Ammon's horn (tissue), 1 donor: ENCODE measurements around the gene TF.

ENCODE experiments used
- DNase-seq: peaks from one replicate; pipeline ENCODE4 v3.0.0-alpha.2; 2016; ENCODE audit warnings: low spot score

The TF gene

DNA sequence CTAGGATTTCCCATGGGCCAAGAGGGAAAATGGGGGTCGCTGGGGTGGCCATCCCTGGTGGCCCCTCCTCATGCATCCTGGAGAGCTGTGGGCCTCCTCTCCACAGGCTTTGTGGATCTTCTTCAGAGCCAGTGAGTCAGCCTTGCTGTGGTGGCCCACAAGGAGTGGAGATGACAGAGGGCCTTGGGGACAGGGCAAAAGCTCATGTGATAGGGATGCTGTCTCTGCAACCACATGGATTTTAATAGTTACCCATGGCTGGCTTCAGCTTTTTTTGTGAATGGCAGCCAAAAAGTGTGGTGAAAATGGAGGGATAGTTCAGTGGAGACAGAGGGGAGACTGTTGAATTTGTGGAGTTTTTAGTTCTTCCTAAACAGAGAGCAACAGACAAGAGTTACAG lies 1.2 kb downstream of the TF start:
- no peak for DNase-seq

DNA sequence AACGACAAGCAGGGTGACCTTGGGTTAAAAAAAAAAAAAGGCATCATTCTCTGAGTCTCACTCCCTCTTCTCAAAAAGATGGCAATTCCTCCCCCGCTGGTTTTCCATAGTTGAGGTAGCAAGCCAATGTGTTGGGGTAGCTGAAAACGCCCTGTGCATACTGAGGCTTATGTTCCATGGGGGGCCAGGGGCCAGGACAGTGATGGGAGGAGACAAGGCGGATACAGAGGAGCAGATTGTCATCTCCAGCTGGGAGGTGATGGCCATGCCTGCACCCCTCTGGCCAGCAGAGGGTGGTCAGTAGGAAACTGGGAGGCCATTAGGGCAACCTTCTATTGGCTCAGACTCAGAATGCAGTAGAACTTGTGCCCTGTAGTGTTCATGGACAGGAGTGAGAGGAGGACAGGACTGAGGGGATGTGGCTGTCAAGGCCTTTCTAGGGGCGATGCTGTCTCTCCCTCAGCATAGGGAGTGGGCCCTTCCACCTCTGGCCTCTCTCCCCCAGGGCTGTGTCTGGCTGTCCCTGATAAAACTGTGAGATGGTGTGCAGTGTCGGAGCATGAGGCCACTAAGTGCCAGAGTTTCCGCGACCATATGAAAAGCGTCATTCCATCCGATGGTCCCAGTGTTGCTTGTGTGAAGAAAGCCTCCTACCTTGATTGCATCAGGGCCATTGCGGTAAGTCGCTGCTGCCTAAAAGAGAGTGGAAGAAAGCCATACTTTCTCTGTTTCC lies 1.9 kb downstream of the TF start:
- peak; percentile 49 for DNase-seq

DNA sequence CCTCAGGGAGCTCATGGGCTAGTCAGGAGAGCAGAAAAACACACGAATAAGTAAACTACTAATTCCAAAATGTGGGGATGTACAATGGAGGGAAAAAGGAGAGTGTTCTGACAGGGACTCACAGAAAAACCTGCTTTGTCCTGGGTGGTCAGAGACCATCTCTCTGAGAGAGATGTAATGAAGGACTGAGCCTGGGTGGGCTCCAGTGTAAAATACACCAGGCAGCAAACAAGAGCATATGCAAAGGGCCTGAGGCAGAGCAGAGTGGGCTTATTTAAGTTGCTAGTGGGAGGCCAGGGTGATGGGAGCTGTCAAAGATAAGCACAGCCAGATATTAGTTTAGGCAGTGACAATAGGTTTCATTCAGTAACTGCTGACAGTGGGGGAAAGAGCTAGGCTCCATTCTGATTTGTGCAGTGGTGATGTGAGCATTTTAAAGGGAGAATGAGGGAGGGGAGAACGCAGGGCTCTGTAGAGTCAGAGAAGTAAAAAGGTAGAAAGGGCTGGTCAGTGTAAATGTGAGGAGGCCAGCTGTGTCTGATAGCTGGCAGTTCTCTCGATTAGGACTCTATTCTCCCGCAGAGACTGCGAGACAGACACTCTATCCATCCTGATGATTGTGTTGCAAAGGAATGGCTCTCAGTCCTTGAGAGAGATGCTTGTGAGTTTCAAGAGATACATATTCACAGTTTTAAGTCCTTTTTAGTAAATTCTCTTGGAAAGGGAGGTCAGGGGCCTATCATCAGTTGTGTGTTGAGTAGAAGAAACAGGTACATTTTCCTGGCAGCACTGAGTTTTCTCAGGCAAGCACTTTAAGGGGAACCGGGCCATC lies 3.5 kb downstream of the TF start:
- no peak for DNase-seq

DNA sequence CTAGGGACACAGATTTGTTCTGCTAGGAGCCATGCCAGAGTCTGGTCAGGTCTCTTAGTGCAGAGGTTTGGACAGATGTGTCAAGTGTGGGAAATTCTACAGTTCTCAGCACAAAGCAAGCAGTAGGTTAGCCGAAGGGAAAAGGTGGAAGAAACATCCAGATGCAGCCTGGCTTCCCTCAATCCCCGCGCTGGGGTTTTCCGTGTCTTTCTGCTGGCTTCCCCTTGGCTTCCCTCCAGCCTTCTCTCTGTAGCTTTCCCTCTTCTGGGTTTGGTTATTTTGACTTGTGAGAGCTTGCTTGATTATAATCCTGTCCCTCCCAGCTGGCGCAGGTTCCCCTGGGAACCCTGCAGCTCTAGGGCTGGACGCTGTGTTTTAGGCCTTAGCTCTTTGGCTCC lies 4.1 kb downstream of the TF start:
- no peak for DNase-seq

DNA sequence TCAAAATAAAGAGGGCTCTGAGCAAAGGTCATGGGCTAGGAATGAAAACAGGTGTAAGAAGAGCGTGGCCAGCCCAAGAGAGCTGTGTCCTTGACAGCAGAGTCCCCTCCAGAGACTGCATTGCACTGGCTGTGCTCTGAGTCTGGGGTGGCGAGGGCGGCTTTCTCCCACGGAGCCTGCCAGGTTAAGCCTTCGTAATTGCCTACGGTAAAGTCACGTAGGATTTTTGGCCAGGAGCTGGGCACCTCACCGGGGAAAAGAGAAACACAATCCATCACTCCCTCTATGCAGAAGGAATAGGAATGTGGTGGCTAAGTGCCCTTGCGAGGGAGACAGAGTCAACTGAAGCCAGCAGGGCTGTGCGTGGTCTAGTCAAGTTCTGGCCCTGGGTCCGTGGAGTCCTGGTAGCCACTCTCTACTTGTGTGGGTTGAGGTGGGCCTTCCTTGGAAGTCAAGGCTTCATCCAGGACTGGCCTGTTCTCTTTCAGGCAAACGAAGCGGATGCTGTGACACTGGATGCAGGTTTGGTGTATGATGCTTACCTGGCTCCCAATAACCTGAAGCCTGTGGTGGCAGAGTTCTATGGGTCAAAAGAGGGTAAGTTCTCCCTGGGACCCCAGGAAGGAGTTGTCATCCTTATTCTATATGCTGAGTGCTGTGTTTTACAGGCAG lies 7.0 kb downstream of the TF start:
- no peak for DNase-seq

DNA sequence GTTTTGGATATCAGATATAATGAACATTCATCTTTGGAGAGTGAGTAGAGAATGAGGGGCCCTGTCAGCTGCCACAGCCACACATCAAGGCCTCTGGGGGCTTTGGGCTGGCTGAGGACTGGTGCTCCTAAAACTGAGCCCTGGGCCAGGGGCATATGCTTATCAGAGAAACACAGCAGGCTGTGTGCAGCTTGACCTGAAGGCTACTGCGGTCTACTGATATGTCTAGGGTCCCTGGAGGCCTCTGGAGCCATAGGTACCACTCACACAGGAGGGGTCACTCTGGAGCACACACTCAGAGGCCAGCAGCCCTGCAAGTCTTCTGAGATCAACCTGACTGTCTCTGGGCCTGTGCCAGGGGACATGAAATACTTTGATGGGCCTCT lies 7.6 kb downstream of the TF start:
- DNase-seq: no peak

DNA sequence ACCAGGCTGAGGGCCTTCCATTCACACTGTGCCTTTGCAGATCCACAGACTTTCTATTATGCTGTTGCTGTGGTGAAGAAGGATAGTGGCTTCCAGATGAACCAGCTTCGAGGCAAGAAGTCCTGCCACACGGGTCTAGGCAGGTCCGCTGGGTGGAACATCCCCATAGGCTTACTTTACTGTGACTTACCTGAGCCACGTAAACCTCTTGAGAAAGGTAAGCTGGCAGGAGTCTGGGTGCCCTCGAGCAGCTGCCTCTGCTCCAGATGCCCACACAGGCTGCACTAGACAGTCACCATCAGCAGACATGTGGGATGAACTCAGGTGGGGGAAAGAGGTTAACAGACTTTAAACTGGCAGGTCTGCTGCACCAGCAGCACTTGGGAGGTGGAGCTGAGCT lies 8.3 kb downstream of the TF start:
- no peak for DNase-seq

DNA sequence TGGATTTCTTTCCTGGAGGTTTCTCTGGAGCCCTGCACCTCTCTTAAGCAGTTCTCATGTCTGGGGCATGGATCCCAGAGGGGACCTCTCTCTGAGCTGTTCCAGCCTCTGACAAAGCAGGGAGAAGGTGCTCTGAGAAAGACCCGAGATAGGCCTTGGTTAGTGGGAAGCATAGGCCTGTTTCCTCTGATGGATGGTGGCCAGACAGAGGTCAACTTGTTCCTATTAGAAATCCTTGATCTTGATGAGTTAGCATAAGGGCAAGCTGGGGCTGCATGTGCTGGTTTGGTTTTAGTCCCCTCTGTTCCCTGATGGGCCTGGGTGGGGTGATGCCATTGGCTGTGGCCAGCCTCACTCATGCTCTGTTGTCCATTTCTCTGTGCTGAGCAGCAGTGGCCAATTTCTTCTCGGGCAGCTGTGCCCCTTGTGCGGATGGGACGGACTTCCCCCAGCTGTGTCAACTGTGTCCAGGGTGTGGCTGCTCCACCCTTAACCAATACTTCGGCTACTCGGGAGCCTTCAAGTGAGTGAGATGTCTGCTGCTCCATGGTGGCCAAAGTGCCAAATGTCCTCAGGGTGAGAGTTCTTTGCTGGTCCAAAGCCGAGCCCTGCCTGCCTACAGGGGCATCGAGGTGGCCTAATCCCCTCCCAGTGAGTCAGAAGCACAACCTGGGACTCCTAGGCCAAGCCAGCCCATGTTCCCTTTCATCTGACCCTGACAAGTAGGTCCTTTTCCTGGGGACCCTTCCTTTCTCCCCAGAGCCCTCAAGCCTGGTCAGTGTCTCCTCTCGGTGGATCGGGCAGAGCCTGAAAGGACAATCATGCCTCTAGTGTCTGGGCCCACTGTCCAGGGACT lies 9.0 kb downstream of the TF start:
- no peak for DNase-seq

DNA sequence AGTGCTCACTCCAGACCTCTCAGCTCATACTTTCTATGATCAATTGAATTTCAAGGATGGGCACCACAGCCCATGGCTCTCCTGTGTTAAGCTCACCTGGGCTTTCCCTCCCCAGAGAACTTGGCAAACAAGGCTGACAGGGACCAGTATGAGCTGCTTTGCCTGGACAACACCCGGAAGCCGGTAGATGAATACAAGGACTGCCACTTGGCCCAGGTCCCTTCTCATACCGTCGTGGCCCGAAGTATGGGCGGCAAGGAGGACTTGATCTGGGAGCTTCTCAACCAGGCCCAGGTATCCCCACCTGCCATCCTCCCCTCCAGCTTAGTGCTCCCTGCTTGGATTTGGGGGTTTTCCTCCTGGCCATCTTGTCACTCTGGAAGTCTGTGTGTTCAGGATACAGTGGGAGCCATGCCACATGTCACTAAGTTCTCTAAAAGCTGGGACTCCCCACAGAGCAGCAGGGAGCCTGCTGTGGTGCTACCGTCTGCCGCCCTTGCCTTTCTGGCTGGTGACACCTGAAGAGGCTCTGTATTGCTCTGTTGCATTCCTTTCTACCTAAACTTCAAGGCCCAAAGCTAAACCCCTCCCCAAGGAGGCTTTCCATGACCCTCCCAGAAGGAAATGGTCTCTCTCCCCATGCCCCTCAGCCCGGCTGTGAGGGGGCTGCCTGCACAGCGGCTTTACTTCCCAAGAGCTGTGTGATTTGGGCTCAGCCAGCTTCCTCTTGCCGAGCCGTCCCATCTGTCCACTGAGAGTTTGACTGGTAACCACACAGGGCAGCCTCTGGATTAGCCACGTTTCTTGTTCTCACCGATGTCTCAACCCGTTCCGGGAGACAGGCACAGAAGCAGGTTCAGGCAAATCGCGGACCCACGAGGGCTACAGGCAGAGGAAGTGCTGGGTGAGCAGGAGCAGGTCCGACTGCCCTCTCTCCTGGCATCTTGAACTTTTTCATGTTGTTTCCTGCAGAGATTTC lies 10.8 kb downstream of the TF start:
- DNase-seq: no peak

DNA sequence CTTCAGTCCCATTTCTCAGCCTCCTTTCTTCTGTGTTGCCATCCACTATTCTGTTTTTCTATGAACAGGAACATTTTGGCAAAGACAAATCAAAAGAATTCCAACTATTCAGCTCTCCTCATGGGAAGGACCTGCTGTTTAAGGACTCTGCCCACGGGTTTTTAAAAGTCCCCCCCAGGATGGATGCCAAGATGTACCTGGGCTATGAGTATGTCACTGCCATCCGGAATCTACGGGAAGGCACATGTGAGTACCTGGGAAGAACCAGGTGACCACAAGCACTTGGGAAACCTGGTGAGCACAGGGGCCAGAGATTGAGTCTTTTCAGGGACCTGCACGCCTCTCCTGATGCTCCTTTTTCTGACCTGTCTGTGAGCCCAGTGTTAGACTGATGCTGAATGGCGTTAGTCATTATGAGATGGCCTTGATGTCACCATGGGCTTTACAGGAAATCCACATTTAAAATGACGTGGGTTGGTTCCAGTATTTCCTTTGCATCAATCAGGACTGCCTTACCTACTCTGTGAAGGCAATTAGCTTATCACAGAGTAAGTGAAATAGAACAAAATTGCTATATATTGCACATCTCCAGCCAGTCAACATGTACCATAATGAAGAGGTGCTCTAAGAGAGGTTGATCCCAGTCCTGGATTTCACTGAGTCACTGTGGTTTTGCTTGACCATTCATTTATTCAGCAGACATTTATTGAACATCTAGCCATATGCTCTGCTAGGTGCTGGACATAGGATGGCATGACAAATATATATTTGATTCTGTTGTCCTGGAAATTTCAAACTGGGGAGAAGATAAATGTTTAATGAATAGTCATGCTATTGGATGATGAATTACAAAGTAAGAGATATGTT lies 11.7 kb downstream of the TF start:
- no peak for DNase-seq

DNA sequence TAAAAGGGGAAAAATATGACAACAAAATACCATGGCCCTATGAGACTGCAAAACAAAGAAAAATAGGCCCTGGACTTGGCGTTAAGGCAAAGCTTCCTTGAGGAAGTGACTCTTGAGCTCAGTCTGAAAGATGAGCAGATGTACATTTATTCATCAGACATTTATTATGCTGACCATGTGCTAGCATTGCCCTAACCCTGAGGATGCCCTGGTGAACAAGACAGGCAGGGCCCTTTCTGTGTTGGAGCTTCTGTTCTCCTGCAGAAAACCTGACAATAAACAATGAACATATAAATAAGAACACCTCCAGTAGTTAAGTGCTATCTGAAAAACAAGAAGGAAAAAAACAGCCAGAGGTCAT lies 12.4 kb downstream of the TF start:
- no peak for DNase-seq

DNA sequence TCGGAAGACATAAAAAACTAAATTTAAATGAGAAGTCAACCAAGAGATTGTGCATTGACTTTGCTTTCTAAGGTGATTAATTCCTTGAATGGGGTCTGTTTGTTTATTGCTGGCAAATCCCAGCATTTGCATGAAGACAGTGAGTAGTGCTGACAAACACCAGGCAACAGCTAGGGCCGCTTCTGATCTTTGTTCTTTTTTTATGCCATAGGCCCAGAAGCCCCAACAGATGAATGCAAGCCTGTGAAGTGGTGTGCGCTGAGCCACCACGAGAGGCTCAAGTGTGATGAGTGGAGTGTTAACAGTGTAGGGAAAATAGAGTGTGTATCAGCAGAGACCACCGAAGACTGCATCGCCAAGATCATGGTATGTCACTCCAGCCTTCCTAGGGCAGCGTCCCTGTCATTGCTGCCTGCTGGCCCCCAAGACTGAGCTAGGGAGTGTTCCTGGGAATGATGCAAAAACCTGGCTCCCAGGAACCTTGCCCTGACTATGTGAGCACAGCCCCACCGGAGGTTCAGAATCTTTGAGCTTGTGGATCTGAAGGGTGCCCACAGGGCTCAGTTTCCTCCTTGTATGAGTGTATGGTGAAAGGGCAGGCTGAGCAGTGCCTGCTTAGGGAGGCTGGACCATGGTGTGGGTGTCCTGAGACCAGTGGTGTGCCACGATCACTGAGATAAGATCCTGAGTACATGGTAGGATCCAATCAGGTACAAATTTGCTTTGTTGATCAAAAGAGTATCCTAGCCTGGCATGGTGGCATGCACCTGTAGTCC lies 13.0 kb downstream of the TF start:
- no peak for DNase-seq

DNA sequence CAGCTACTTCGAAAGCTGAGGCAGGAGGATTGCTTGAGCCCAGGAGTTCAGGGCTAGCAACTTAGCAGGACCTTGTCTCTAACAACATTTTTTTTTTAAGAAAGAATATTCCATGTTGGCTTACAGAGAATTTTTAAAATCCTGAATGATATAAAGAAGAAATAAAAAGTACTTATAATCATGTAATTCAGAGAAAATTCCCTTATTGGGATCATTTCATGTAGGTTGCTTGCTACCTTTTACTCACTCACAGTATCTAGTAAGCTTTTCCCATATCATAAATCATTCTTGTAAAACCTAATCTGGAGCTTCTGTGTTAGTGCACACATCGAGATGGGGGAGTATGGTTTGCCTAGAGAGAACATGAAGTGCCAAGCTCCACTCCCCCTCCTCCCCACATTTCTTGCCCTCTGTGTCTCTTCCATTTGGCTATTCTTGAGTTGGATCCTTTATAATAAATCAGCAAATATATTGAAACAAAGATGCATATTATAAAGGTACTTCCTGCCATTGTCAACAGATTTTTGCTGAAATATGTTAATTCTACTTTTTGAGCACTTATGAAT lies 13.6 kb downstream of the TF start:
- DNase-seq: no peak

DNA sequence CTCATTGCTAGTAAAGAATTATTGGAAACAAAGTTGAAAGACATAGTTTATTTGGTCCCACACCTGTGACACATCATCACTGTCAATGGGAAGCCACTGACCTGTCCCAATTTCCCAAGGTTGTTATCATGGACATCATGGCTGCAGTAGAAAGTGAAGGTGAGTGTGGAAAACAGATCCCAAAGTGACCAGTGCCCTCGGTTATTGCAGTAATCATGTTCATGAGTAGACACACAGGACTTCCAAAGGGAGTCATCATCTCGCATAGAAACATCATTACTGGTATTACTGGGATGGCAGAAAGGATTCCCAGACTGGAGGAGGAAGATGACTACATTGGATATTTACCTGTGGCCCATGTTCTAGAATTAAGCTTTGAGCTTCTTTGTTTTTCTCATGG lies 14.7 kb downstream of the TF start:
- no peak for DNase-seq

DNA sequence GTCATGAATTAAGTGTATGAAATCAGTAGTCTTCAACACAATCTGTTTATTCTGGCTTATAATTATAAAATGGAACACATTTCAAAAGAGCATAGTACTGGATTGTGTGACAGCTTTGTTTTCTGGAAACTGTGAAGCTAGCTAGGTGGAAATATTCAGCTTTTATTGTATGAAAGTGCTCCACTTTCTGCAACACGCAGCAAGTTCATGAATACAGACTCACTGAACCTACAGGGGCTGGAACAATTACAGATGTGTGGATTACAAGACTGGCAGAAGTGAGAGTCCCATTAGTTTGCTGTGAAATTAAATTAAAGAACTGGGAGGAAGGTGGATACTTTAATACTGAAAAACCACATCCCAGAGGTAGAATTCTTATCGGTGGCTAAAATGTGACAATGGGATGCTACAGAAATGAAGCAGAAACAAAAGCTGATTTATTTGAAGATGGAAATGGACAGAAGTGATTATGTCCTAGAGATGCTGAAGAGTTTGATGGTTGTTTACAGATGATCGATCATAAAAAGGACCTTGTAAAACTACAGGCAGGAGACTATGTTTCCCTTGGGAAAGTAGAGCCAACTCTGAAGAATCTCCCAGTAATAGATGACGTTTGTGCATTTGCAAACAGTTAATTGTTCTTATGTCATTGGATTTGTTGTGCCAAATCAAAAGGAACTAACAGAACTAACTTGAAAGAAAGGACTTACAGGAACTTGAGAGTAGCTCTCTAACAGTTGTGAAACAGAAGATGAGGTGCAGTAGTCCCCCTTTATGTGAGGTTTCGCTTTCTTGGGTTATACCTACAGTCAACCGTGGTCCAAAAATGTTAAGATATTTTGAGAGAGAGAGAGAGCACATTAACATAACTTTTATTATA lies 15.7 kb downstream of the TF start:
- DNase-seq: no peak

DNA sequence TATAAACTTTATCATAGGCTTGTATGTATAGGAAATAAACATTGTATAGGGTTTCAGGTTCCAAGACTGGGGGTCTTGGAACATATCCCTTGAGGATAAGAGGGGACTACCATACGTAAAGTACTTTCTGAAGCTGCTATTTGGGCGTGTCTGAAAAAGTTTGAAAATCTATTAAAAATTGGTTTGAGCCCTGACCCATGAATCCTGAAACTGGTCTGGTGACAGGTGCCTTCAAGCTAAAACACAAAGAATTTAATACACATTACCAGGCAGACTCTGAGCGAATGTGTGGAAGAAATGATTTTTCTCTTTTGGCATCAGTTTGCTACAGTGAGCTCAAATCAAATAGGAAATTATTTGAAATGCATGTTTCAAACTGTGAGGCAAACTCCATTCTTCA lies 16.3 kb downstream of the TF start:
- no peak for DNase-seq

DNA sequence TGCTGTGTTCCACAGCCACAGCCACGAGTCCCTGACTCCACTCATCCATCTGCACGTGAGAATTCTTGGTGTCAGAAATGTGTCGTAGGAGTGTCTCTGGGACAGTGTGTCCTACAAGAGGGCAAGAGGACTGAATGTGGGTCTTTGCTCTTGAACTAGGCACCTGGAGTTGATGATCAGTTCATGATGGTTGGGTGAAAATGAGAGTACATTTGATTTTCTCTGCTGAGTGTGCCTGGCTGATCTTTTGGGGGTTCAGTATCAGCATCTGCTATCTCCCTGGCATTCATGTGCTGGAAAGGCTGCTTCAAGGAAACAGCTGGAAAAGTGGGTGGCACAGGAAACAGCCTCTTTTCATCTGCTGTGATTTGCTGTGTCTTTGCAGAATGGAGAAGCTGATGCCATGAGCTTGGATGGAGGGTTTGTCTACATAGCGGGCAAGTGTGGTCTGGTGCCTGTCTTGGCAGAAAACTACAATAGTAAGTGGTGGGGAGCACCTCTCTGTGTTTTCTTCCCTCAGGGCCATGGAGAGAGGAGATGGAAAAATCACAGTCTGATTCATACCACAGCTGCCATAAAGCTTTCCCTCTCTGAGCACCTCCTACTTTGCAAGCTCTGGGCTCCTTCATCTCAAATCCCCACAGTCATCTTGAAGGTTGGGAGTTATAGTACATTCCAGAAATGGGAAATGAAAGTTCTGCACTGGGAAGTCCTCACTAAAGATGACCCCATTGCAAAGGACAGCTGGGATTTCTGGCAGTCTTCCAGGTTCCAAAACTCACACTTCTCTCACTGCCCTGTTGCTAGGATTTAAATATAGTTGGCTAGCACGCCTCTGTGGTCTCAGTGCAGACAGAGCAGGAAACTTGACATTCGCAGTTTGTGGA lies 17.8 kb downstream of the TF start:
- no peak for DNase-seq
